NT2/D1 (cell line): Measurements from ENCODE around the gene CROCC.

Experiments
- SUZ12 ChIP-seq: IDR thresholded peaks from 2 replicates; pipeline ENCODE4 v1.6.1; 2011; ENCODE audit not compliant: insufficient read length, insufficient read depth; ENCODE audit errors: extremely low read depth
- YY1 ChIP-seq: IDR thresholded peaks from 2 replicates; pipeline ENCODE4 v1.6.1; 2011; ENCODE audit not compliant: insufficient read length, insufficient read depth
- ZNF274 ChIP-seq: IDR thresholded peaks from 2 replicates; pipeline ENCODE4 v1.6.1; 2011; ENCODE audit warnings: mild to moderate bottlenecking, low read depth, low read length

- TF ChIP-seq ZNF274 (no peak), YY1 (no peak), SUZ12 (no peak)
Measured at GRCh38 chr1:16907870-16908758, 13.6 kb upstream of the CROCC start.
